Stimulated activated CD4-positive, alpha-beta T cell treated with anti-CD3 and anti-CD28 coated beads, Interleukin-15, amount 100 ng/mL, for 48 hours (primary cell): ENCODE measurements around the gene B3GNT9.
A peak's percentile ranks its signal among the peaks of the same experiment; 100 is the strongest.

Experiments
- DNase-seq, 2 donors: peaks; one replicate each; pipeline ENCODE4 v3.0.0-alpha.2; 2020; ENCODE audit warnings: low read depth in 2 of 2

Gene B3GNT9

GRCh38 chr16:67167588-67167987 lies 16.8 kb upstream of the B3GNT9 start:
- DNase-seq: no peak

- DNase-seq: no peak
Observed at GRCh38 chr16:67166598-67167168, 15.9 kb upstream of the B3GNT9 start.

- DNase-seq: no peak
Observed at GRCh38 chr16:67166110-67166547, 15.3 kb upstream of the B3GNT9 start.

- DNase-seq: no peak
Observed at GRCh38 chr16:67165121-67166078, 14.6 kb upstream of the B3GNT9 start.

GRCh38 chr16:67164599-67165061 lies 13.8 kb upstream of the B3GNT9 start, which contains the start of gene HSF4:
TSS of gene HSF4 (plus strand) at chr16:67164745. CDS start at chr16:67164812, 67 bp downstream.
- no peak for DNase-seq

GRCh38 chr16:67163999-67164558 lies 13.3 kb upstream of the B3GNT9 start:
- no peak for DNase-seq

GRCh38 chr16:67163164-67163998 lies 12.6 kb upstream of the B3GNT9 start:
- DNase-seq: no peak

GRCh38 chr16:67162506-67163163 lies 11.8 kb upstream of the B3GNT9 start:
- no peak for DNase-seq

- no peak for DNase-seq
Observed at GRCh38 chr16:67161595-67162058, 10.8 kb upstream of the B3GNT9 start.

- DNase-seq: peak; percentile 66 to 79
Observed at GRCh38 chr16:67158637-67159600, 8.1 kb upstream of the B3GNT9 start.

- DNase-seq: no peak
Observed at GRCh38 chr16:67157892-67158635, 7.3 kb upstream of the B3GNT9 start.

GRCh38 chr16:67157106-67157748 lies 6.4 kb upstream of the B3GNT9 start:
- no peak for DNase-seq

- DNase-seq: no peak
Observed at GRCh38 chr16:67156143-67156844, 5.5 kb upstream of the B3GNT9 start.

- DNase-seq: peak in 1 of 2 donors; percentile 67
Observed at GRCh38 chr16:67155295-67156142, 4.7 kb upstream of the B3GNT9 start.

GRCh38 chr16:67154578-67155294 lies 3.9 kb upstream of the B3GNT9 start:
- no peak for DNase-seq

GRCh38 chr16:67151431-67152097 lies 766 bp upstream of the B3GNT9 start:
- DNase-seq: no peak
